ENCODE results near the gene CRYBA4.
A peak's percentile ranks its signal among the peaks of the same experiment; 100 is the strongest.

The CRYBA4 gene

GRCh38 chr22:26597026-26597425 lies 24.7 kb upstream of the CRYBA4 start:
- H3K4me3 ChIP-seq (ENCODE audit: low read depth, low read length) = no peak overlapping the region
- no peak for DNase-seq (ENCODE audit: low read depth, low spot score)
- in situ Hi-C loops (cut with HindIII; ENCODE audit: low sequenced_read_pairs) = no loop called here
- TF ChIP-seq, protein P1, sequence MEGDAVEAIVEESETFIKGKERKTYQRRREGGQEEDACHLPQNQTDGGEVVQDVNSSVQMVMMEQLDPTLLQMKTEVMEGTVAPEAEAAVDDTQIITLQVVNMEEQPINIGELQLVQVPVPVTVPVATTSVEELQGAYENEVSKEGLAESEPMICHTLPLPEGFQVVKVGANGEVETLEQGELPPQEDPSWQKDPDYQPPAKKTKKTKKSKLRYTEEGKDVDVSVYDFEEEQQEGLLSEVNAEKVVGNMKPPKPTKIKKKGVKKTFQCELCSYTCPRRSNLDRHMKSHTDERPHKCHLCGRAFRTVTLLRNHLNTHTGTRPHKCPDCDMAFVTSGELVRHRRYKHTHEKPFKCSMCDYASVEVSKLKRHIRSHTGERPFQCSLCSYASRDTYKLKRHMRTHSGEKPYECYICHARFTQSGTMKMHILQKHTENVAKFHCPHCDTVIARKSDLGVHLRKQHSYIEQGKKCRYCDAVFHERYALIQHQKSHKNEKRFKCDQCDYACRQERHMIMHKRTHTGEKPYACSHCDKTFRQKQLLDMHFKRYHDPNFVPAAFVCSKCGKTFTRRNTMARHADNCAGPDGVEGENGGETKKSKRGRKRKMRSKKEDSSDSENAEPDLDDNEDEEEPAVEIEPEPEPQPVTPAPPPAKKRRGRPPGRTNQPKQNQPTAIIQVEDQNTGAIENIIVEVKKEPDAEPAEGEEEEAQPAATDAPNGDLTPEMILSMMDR (IDR thresholded peaks at IDR 0.05; ENCODE audit: low read depth, low read length) = no peak

DNA sequence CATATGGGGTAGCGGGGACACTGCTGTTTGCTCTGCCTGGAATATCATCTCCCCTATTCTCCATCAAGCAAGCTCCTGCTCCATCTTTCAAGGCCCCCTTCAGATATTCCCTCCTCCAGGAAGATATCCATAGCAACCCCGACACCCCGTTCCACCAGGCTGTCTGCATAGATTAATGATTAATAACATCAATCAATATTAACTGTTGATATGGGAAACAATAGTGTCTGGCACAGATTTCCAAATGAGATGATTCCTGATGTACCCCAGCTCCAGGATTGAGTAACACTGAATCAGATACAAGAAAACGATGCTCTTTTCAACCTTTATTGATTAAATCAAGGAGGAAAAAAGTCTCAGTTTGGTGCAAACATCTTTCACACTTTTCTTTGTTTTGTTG lies 24.3 kb upstream of the CRYBA4 start:
- no peak for DNase-seq (ENCODE audit: low read depth, low spot score)
- TF ChIP-seq, protein P1 (IDR thresholded peaks at IDR 0.05; ENCODE audit: low read depth, low read length) = no peak
- H3K4me3 ChIP-seq (ENCODE audit: low read depth, low read length) = no peak overlapping the region
- in situ Hi-C loops (cut with HindIII; ENCODE audit: low sequenced_read_pairs) = no loop called here

GRCh38 chr22:26599505-26599904 lies 22.3 kb upstream of the CRYBA4 start:
- in situ Hi-C loops (cut with HindIII; ENCODE audit: low sequenced_read_pairs) = no loop called here
- TF ChIP-seq, protein P1 (IDR thresholded peaks at IDR 0.05; ENCODE audit: low read depth, low read length) = no peak
- H3K4me3 ChIP-seq (ENCODE audit: low read depth, low read length) = no peak overlapping the region
- DNase-seq (ENCODE audit: low read depth, low spot score) = no peak

DNA sequence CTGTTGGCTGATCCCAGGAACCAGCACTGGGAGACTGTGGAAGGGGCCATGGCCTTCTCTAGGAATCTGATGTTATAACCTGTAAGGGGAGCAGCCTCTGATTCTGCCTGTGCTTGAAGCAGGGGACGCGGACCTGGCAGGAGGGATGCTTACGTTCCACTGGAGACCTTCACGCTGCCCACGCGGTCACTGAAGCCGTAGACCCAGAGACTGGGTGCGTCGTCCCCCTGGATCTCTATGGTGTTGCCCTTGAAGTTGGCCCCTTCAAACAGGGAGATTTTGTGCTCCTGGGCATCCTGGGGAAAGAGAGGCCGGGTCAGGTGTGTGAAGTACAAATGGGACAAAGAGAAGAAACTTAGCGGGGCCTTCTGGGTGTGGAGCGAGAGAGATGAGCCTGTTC lies 20.0 kb upstream of the CRYBA4 start:
- no peak overlapping the region for H3K4me3 ChIP-seq (ENCODE audit: low read depth, low read length)
- no peak for DNase-seq (ENCODE audit: low read depth, low spot score)
- in situ Hi-C loops (cut with HindIII; ENCODE audit: low sequenced_read_pairs) = no loop called here
- TF ChIP-seq, protein P1 (IDR thresholded peaks at IDR 0.05; ENCODE audit: low read depth, low read length) = no peak

DNA sequence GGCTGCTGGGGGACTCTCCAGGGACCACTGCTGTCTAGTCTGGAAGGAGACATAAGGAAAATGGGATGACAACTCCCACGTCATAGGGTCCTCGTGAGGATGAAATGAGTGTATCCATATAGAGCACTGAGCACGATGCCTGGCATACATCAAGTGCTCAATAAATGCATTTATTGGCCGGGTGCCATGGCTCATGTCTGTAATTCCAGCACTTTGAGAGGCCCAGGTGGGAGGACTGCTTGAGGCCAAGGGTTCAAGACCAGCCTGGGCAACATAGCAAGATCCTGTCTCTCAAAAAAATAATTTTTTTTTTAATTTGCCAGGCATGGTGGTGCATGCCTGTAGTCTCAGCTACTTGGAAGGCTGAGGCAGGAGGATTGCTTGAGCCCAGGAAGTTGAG lies 19.6 kb upstream of the CRYBA4 start:
- TF ChIP-seq, protein P1 (IDR thresholded peaks at IDR 0.05; ENCODE audit: low read depth, low read length) = no peak
- in situ Hi-C loops (cut with HindIII; ENCODE audit: low sequenced_read_pairs) = no loop called here
- no peak for DNase-seq (ENCODE audit: low read depth, low spot score)
- no peak overlapping the region for H3K4me3 ChIP-seq (ENCODE audit: low read depth, low read length)

DNA sequence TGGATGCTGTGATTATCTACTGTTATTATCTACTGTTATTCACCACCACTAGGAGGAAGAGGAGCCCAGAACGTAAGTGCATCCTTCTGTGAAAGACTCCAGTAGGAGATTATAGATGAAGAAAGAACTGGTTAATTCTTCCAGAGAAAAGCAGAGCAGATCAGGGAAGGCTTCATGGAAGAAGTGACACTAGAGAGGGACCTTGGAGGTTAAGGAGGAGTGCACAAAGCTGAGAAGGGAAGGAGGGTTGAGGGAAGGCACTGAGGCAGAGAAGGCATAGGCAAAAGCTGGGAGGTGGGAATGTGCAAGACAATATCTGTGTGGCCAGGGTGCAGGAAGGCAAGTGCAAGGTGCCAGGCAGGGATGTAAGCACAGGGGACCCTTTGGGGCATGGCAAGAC lies 17.4 kb upstream of the CRYBA4 start:
- TF ChIP-seq, protein P1 (IDR thresholded peaks at IDR 0.05; ENCODE audit: low read depth, low read length) = no peak
- no peak for DNase-seq (ENCODE audit: low read depth, low spot score)
- H3K4me3 ChIP-seq (ENCODE audit: low read depth, low read length) = no peak overlapping the region
- in situ Hi-C loops (cut with HindIII; ENCODE audit: low sequenced_read_pairs) = no loop called here

DNA sequence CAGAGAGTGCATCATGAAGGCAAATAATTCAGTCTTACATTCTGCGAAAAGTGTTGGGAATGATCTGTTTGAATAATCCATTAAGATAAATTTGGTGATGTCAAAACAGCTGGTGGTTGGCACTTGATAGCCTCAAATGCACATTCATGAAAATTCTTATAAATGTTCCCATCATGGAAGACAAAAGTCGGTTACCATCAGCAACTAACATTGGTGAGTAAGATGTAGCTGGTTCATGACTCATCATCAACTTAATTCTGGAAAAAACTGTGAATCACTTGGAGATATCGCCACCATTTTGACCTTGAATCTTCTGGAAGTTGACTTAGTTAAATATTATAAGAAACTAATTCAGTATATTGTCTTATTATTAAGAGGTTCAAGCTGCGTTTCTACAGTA lies 15.2 kb upstream of the CRYBA4 start:
- TF ChIP-seq, protein P1 (IDR thresholded peaks at IDR 0.05; ENCODE audit: low read depth, low read length) = no peak
- H3K4me3 ChIP-seq (ENCODE audit: low read depth, low read length) = no peak overlapping the region
- DNase-seq (ENCODE audit: low read depth, low spot score) = peak; percentile 71
- in situ Hi-C loops (cut with HindIII; ENCODE audit: low sequenced_read_pairs) = no loop called here

All from astrocyte of the spinal cord (primary cell).